Peyer's patch (tissue), 4 donors: Measurements from ENCODE around the gene TBATA. TPM values are rescaled to one million over a fixed set of nuclear protein-coding genes. Genes with fewer than 3 reads are reported as not detected.
A peak's percentile ranks its signal among the peaks of the same experiment; 100 is the strongest.

Source experiments
- DNase-seq, 3 donors: peaks; one replicate each; pipeline ENCODE4 v3.0.0-alpha.2; 2017 to 2019
- H3K27ac ChIP-seq, 4 donors: fragments of 200-600 bp; sonication (generic); one replicate each; pipeline ENCODE4 v1.5.1; 2016 to 2019
- H3K27me3 ChIP-seq, 2 donors: fragments of 200-600 bp; sonication (generic); one replicate each; pipeline ENCODE4 v1.5.1; 2019
- H3K36me3 ChIP-seq, 3 donors: fragments of 200-600 bp; sonication (generic); one replicate each; pipeline ENCODE4 v1.5.1; 2016 to 2019
- H3K4me1 ChIP-seq, 4 donors: fragments of 200-600 bp; sonication (generic); one replicate each; pipeline ENCODE4 v1.5.1; 2016 to 2019
- H3K4me3 ChIP-seq, 4 donors: fragments of 200-600 bp; sonication (generic); 1 replicate in 3 of 4; 2 replicates in 1 of 4; pipeline ENCODE4 v1.5.1; 2016 to 2019; ENCODE audit warnings: mild to moderate bottlenecking in 1 of 4
- H3K9me3 ChIP-seq, 4 donors: fragments of 200-600 bp; sonication (generic); one replicate each; pipeline ENCODE4 v1.5.1; 2016 to 2019; ENCODE audit warnings: mild to moderate bottlenecking in 1 of 4
- POLR2A ChIP-seq, 2 donors: fragments of 450-650 bp; IDR thresholded peaks; one replicate each; pipeline ENCODE4 v1.5.1; 2017; ENCODE audit warnings: antibody characterized with exemption in 2 of 2, mild to moderate bottlenecking in 2 of 2, moderate library complexity in 2 of 2
- total RNA-seq, 4 donors: library from RNA; depleted of rRNA; stranded (reverse); fragments of >200 nt; gene quantifications; one replicate each; pipeline ENCODE4 v1.1.0, GENCODE V29; 2016
- TF ChIP-seq, protein P1 (sequence below), 6 experiments: fragments of 450-650 bp in 4 of 6; fragments of 200-600 bp in 2 of 6; sonication (generic) in 1 of 6; IDR thresholded peaks; one replicate each; pipeline ENCODE4 v1.5.1; 2017 to 2019; ENCODE audit warnings: antibody characterized with exemption in 6 of 6, mild to moderate bottlenecking in 3 of 6, moderate library complexity in 1 of 6

TBATA gene
- total RNA-seq, 4 donors from 2014 or later, result not detected

DNA sequence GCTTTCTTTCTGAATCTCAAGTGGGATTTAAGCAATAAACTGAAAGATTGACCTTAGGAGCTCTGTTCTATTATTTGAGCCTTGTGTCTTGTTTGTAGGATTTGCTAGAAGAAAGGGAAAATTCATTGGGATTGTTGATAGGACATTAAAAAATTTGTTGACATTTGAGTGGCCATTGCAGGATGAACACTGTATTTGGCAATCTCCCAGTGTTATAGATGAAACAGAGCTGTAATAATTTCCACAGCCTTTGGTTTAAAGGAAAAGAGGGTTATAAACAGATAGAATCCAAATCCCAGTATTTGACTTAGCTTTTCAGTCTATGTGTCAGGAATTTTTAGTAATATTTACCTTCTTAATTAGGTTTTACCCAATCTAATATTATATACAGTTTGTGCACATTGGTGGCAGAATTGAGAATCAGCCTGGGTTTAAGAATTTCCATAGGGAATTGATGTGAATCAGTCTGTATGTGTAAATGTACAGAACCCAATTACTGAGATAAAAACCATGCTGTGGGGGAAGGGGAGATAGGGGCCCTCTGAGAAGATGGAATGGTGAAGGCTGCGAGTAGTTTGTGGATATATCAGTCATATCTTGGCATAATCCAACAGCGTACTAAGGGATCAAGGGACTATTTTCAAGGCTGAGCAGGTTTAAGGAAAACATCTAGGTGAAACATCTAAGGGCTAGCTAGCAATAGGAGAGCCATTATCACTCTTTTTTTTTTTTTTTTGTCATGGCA lies 37.1 kb upstream of the TBATA start:
- no peaks in the 10 kb centered on the region for H3K27me3 ChIP-seq
- no peak overlapping the region for H3K4me3 ChIP-seq
- no peak overlapping the region for H3K27ac ChIP-seq
- no peaks in the 10 kb centered on the region for H3K9me3 ChIP-seq
- TF ChIP-seq, protein P1, sequence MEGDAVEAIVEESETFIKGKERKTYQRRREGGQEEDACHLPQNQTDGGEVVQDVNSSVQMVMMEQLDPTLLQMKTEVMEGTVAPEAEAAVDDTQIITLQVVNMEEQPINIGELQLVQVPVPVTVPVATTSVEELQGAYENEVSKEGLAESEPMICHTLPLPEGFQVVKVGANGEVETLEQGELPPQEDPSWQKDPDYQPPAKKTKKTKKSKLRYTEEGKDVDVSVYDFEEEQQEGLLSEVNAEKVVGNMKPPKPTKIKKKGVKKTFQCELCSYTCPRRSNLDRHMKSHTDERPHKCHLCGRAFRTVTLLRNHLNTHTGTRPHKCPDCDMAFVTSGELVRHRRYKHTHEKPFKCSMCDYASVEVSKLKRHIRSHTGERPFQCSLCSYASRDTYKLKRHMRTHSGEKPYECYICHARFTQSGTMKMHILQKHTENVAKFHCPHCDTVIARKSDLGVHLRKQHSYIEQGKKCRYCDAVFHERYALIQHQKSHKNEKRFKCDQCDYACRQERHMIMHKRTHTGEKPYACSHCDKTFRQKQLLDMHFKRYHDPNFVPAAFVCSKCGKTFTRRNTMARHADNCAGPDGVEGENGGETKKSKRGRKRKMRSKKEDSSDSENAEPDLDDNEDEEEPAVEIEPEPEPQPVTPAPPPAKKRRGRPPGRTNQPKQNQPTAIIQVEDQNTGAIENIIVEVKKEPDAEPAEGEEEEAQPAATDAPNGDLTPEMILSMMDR (IDR thresholded peaks at IDR 0.05), result no peak
- TF ChIP-seq POLR2A (IDR thresholded peaks at IDR 0.05), result no peak
- no peak for DNase-seq
- H3K36me3 ChIP-seq, result peaks cover 0 to 9% (median 0%) of the 10 kb centered on the region in 3 donors
- peaks cover 0 to 18% (median 2%) of the 10 kb centered on the region in 4 donors for H3K4me1 ChIP-seq

DNA sequence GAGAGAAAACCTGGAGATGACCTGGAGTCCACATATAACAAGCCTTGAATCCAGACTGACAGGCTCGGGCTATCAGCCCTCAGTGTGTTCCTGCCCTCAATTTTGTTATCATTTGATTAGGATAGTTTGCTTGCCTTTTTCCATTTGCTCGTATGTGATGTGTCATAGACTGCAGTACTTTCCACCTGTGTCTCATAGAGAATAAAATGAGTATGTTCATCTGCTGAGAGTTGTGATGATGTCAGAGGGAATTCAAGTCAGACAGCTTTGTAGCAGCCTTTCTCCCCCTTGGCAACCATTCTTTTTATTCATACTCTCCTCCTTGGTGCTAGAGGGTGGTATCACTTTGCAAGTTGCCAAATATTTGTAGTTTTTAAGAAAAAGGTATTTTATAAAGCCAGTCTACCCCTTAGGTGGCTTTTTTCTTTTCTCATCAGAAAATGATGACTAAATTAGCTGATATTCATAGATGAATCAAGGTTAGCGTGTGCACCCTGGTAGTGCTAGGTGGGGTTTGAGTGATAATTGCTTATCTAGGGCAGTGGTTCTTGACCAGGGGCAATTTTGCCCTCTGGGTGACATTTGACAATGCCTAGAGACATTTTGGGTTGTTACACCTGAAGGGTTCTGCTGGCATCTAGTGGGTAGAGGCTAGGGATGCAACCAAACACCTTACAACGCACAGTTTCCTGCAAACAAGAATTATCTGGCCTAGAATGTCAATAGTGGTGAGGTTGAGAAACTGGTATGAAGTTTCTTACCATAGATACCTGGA lies 36.0 kb upstream of the TBATA start:
- no peaks in the 10 kb centered on the region for H3K9me3 ChIP-seq
- no peaks in the 10 kb centered on the region for H3K27me3 ChIP-seq
- H3K27ac ChIP-seq, result no peak overlapping the region
- peaks cover 0 to 14% (median 0%) of the 10 kb centered on the region in 4 donors for H3K4me1 ChIP-seq
- no peak for DNase-seq
- peaks cover 0 to 9% (median 0%) of the 10 kb centered on the region in 3 donors for H3K36me3 ChIP-seq
- H3K4me3 ChIP-seq, result no peak overlapping the region
- TF ChIP-seq, protein P1 (IDR thresholded peaks at IDR 0.05), result no peak
- no peak for TF ChIP-seq POLR2A (IDR thresholded peaks at IDR 0.05)

DNA sequence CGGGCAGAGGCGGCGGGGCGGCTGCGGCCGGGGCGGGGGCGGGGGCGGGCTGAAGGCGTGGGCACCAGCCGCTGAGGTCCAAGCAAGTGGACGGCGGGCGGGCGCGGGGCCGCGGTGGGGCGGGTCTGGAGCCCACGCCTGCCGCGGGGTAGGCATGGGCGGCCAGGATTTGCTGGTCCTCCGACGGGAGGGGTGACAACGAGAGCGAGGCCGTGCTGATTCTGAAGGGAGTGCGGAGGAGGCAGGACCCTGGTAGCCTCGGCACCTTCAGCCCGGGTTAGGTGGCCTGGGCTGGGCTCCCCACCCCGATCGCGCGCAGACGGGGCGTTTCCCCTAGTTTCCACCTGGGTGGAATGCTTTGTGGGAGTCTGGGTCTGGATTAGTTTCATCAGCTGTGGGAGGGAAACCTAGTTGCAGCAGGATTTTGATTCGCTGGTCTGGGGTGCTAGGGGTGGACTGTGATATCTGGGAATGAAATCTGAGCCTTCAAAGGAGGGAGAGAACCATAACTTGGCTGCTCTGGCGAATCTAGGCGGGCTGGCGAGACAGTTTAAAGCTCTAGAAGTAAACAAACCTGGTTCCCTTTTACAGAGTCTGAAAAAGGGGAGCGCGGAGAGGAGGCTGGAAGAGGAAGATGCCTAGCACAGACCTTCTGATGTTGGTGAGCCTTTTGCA lies 31.2 kb upstream of the TBATA start:
- Histone ChIP-seq H3K4me3 (peak overlapping the region; percentile 65 to 95 (median 85)), H3K27ac (peak overlapping the region; percentile 88 to 98 (median 91)), H3K27me3 (no peaks in the 10 kb centered on the region), H3K9me3 (no peaks in the 10 kb centered on the region), H3K36me3 (peaks cover 0 to 9% (median 0%) of the 10 kb centered on the region in 3 donors), H3K4me1 (peaks cover 0 to 14% (median 4%) of the 10 kb centered on the region in 4 donors)
- DNase-seq, result peak; percentile 41 to 81 (median 75)
- no peak for TF ChIP-seq POLR2A (IDR thresholded peaks at IDR 0.05)
- TF ChIP-seq, protein P1 (IDR thresholded peaks at IDR 0.05), result peak in 1 of 6 experiments; percentile 11

DNA sequence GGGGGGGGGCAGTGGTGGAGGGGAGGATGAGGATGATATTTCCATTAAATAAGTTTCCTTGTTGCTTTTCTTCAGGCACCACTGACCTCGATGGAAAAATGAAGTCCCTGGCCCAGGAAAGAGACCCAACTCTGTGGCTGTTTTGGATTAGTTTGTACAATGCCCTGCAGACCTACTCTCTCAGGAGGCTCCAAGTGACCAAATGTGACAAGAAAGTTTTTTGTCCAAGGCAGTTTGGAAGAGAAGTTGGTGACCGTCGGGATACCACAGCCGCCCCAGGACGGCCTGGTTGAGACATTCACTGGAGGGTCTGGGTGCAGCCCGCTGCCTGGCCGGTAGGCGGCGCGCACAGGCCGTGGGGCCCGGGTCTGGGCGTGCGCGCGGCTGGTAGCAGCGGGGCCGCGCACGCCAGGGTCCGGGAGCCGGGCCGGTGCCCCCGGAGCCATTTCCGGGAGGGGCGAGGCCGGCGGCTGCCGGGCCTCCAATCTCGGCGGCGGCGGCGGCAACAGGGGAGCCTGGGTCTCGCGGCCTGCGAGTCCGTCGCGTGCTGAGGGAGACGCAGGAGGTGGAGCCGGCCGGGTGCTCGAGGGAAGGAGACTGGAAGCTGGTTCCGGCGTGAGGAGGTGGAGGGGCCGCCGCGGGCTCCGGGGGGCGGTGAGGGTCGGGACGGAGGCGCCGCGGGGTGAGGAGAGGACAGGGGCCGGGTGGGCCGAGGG lies 30.5 kb upstream of the TBATA start, which contains the start of gene SGPL1:
SGPL1 (plus strand) TSS at position 445 of the 716 bp plus-strand sequence. CDS start 906 bp downstream, outside the sequence.
- peaks cover 0 to 14% (median 4%) of the 10 kb centered on the region in 4 donors for H3K4me1 ChIP-seq
- peak within 1 kb of the TSS; percentile 65 to 95 (median 85) for H3K4me3 ChIP-seq
- peak; percentile 85 to 95 (median 93) for DNase-seq
- no peaks in the 10 kb centered on the region for H3K27me3 ChIP-seq
- H3K36me3 ChIP-seq, result peaks cover 0 to 6% (median 0%) of the 10 kb centered on the region in 3 donors
- peak within 1 kb of the TSS; percentile 88 to 98 (median 91) for H3K27ac ChIP-seq
- no peaks in the 10 kb centered on the region for H3K9me3 ChIP-seq
- TF ChIP-seq, protein P1 (IDR thresholded peaks at IDR 0.05), result peak; percentile 92 to 100 (median 98)
- peak; percentile 66 to 73 for TF ChIP-seq POLR2A (IDR thresholded peaks at IDR 0.05)

DNA sequence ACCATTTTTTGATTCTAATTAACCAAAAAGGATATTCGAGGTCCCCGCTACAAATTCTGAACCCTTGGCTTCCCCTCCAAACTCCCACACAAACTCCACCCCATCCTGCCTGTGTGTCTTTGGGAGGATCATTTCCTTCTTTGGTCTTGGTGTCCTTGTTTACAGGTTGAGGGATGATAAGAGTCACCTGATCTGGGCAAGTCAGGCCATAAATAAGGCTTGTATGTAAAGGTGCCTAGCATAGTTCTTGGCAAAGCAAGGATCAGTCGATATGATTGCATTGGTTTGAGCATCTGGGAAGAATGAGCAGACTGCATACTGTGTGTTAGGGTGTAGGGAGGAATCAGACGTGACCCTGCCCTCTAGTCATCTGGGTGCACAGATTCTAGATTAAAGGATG lies 28.9 kb upstream of the TBATA start:
- no peak for DNase-seq
- Histone ChIP-seq H3K4me1 (peaks cover 0 to 14% (median 4%) of the 10 kb centered on the region in 4 donors), H3K27ac (no peak overlapping the region), H3K9me3 (no peaks in the 10 kb centered on the region), H3K36me3 (peaks cover 0 to 5% (median 0%) of the 10 kb centered on the region in 3 donors), H3K27me3 (no peaks in the 10 kb centered on the region), H3K4me3 (no peak overlapping the region)
- TF ChIP-seq, protein P1 (IDR thresholded peaks at IDR 0.05), result no peak
- TF ChIP-seq POLR2A (IDR thresholded peaks at IDR 0.05), result no peak
